HFFc6 (cell line): ENCODE results near the gene OR6J1. TPM values are rescaled to one million over a fixed set of nuclear protein-coding genes. Genes with fewer than 3 reads are reported as not detected.
A peak's percentile ranks its signal among the peaks of the same experiment; 100 is the strongest.
"Not testable (repeated sequence)": the region's sequence is repeated elsewhere in the genome, so short reads cannot be mapped to it uniquely, and the experiment has no call there.

ENCODE experiments used
- DNase-seq: peaks from one replicate; pipeline ENCODE4 v3.0.0-alpha.2; 2018
- H3K27ac Mint-ChIP-seq: 2 replicates; pipeline ENCODE4 v1.8.0; 2020; ENCODE audit warnings: mild to moderate bottlenecking, mixed read lengths
- H3K27me3 Mint-ChIP-seq: 2 replicates; pipeline ENCODE4 v1.8.0; 2021; ENCODE audit warnings: mild to moderate bottlenecking, moderate library complexity, mixed read lengths; ENCODE audit not compliant: insufficient read depth
- H3K36me3 Mint-ChIP-seq: 2 replicates; pipeline ENCODE4 v1.8.0; 2021; ENCODE audit warnings: low read depth, mixed read lengths
- H3K4me1 Mint-ChIP-seq: 2 replicates; pipeline ENCODE4 v1.8.0; 2020; ENCODE audit warnings: low read depth, mixed read lengths
- H3K4me3 Mint-ChIP-seq: 2 replicates; pipeline ENCODE4 v1.8.0; 2020; ENCODE audit warnings: mild to moderate bottlenecking, moderate library complexity, mixed read lengths
- H3K9me3 Mint-ChIP-seq: 2 replicates; pipeline ENCODE4 v1.8.0; 2020; ENCODE audit warnings: mild to moderate bottlenecking, mixed read lengths
- total RNA-seq, 6 experiments: library from RNA; stranded (reverse); fragmentation: NEBNext Ultra II Directional; extraction: Animal tissue kit (Norgen Biotek cat#: 25700); gene quantifications; 2 replicates in 1 of 6; 3 replicates in 5 of 6; pipeline ENCODE4 v1.2.3, GENCODE V29; 2021
- TF ChIP-seq, protein P1 (sequence below): fragments of 200-600 bp; sonication (generic); IDR thresholded peaks from 2 replicates; pipeline ENCODE4 v1.5.0; 2021; ENCODE audit warnings: antibody characterized with exemption, mild to moderate bottlenecking

The OR6J1 gene
- total RNA-seq, 6 experiments from 2014 or later, result not detected

DNA sequence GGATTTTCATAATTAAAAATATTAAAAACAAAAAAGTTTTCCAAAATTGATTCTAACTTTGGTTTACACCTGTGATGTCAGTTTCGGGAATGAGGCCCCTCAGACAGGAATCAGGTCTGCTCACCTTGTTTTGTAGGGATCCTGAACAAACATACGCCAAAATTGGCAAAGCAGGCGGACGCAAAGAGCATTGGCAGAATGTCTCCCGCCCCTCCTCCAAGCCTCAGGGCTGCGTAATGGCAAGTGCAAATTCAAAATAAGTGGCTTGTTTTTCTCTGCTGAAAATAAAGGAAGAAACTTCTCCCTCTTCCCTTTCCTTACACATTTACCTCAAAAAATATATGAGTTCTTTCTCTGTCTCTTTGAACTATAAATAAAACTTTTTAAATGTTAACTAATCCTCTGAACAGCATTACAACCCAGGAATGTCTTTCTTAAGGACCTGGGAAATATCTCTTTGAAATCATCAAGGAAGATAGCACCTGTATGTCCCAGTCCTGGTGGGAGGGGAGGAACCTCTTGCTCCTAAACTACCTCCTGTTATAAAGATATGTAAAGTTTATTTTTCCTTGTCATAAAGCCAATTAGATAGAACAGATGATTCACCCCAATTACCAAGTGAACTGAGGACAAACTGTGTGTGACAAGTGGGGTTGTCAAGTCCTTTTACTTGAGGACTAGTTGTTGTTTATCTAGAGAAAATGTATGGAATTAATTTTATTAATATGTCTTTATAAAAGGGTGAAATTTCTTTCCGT, 16.5 kb downstream of the OR6J1 start:
- Mint-ChIP-seq H3K36me3 (peaks cover 7% of the 10 kb centered on the region), H3K27me3 (peaks cover 22% of the 10 kb centered on the region), H3K27ac (no peak overlapping the region), H3K4me1 (peaks cover 5% of the 10 kb centered on the region; the same call in 1 of the 2 replicates), H3K9me3 (peaks cover 6% of the 10 kb centered on the region; the same call in 1 of the 2 replicates), H3K4me3 (no peak overlapping the region)
- TF ChIP-seq, protein P1, sequence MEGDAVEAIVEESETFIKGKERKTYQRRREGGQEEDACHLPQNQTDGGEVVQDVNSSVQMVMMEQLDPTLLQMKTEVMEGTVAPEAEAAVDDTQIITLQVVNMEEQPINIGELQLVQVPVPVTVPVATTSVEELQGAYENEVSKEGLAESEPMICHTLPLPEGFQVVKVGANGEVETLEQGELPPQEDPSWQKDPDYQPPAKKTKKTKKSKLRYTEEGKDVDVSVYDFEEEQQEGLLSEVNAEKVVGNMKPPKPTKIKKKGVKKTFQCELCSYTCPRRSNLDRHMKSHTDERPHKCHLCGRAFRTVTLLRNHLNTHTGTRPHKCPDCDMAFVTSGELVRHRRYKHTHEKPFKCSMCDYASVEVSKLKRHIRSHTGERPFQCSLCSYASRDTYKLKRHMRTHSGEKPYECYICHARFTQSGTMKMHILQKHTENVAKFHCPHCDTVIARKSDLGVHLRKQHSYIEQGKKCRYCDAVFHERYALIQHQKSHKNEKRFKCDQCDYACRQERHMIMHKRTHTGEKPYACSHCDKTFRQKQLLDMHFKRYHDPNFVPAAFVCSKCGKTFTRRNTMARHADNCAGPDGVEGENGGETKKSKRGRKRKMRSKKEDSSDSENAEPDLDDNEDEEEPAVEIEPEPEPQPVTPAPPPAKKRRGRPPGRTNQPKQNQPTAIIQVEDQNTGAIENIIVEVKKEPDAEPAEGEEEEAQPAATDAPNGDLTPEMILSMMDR, result no peak
- DNase-seq, result no peak

DNA sequence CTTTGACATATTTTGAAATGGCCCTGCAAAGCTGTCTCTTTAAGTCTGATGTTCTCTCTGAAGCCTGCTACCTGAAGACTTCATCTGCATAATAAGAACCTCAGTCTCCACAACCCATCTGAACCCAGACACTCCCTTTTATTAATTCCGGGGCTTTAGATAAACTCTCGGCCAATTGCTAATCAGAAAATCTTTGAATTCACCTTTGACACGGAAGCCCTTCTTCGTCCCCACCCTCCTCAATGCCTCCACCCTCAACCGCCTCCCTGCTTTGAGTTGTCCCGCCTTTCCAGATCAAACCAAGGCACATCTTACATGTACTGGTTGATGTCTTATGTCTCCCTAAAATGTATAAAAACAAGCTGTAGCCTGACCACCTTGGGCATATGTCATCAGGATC, 17.6 kb downstream of the OR6J1 start:
- no peak for DNase-seq
- TF ChIP-seq, protein P1, result no peak
- peaks cover 6% of the 10 kb centered on the region; the same call in 1 of the 2 replicates for H3K9me3 Mint-ChIP-seq
- no peak overlapping the region for H3K4me3 Mint-ChIP-seq
- no peak overlapping the region for H3K27ac Mint-ChIP-seq
- peaks cover 16% of the 10 kb centered on the region for H3K4me1 Mint-ChIP-seq
- H3K36me3 Mint-ChIP-seq, result peaks cover 9% of the 10 kb centered on the region
- H3K27me3 Mint-ChIP-seq, result peaks cover 12% of the 10 kb centered on the region

DNA sequence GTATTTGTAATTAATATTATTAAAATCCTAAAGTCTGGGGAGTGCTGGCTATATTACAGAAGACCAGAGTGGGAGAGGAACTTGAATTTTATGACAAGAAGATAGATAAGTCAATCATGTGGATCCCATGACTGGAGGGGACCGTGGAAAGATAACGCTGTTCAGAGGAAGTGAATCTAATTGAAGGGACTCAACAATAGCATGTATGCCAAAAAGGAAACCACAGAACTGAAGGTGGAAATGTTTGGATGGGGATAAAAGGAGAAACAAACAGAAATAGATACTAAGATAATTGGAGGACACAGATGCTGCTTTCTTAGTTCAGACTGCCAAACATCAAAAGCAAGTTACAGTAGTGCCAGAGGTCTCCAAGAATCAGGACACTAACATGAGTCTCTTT, 21.1 kb downstream of the OR6J1 start:
- Mint-ChIP-seq H3K4me3 (no peak overlapping the region), H3K36me3 (peaks cover 4% of the 10 kb centered on the region; the same call in 1 of the 2 replicates), H3K27ac (peak overlapping the region; percentile 24; the same call in 1 of the 2 replicates), H3K4me1 (peaks cover 19% of the 10 kb centered on the region), H3K27me3 (peaks cover 2% of the 10 kb centered on the region; the same call in 1 of the 2 replicates), H3K9me3 (no peaks in the 10 kb centered on the region)
- no peak for DNase-seq
- TF ChIP-seq, protein P1, result no peak

GRCh38 chr14:22622255-22622654, 21.9 kb downstream of the OR6J1 start:
- peak overlapping the region; percentile 46; the same call in 1 of the 2 replicates for H3K27ac Mint-ChIP-seq
- no peaks in the 10 kb centered on the region for H3K9me3 Mint-ChIP-seq
- H3K27me3 Mint-ChIP-seq, result no peaks in the 10 kb centered on the region; the same call in 1 of the 2 replicates
- H3K4me1 Mint-ChIP-seq, result peaks cover 19% of the 10 kb centered on the region
- peaks cover 4% of the 10 kb centered on the region; the same call in 1 of the 2 replicates for H3K36me3 Mint-ChIP-seq
- TF ChIP-seq, protein P1, result no peak
- no peak overlapping the region for H3K4me3 Mint-ChIP-seq
- peak; percentile 38 for DNase-seq

- DNase-seq, H3K27me3 Mint-ChIP-seq, H3K9me3 Mint-ChIP-seq, H3K27ac Mint-ChIP-seq, H3K36me3 Mint-ChIP-seq, H3K4me3 Mint-ChIP-seq: not testable (repeated sequence)
- H3K4me1 Mint-ChIP-seq, result peaks cover 33% of the 10 kb centered on the region
Observed at GRCh38 chr14:22615765-22616164, 28.4 kb downstream of the OR6J1 start.

- peaks cover 19% of the 10 kb centered on the region for H3K36me3 Mint-ChIP-seq
- no peaks in the 10 kb centered on the region for H3K27me3 Mint-ChIP-seq
- H3K4me1 Mint-ChIP-seq, result peaks cover 33% of the 10 kb centered on the region
- H3K9me3 Mint-ChIP-seq, result no peaks in the 10 kb centered on the region; the same call in 1 of the 2 replicates
- DNase-seq, result peak; percentile 97
- peak overlapping the region; percentile 65 for H3K4me3 Mint-ChIP-seq
- H3K27ac Mint-ChIP-seq, result peak overlapping the region; percentile 86
- TF ChIP-seq, protein P1, result no peak; the same call in 1 of the 2 replicates
Observed at GRCh38 chr14:22614240-22614799, 29.8 kb downstream of the OR6J1 start.
